Measurements from ENCODE around the gene SNCB. TPM values are rescaled to one million over a fixed set of nuclear protein-coding genes. Genes with fewer than 3 reads are reported as not detected.

Gene SNCB
- total and polyA plus RNA-seq, 2 of the 13 experiments (the other 11 are each of a cell fraction or from before 2014, with no cell fraction given): not detected

- H3K79me2 ChIP-seq (ENCODE audit: insufficient read depth, low read length): no peaks in the 10 kb centered on the region
- H3K4me1 ChIP-seq (ENCODE audit: insufficient read depth, low read length): no peaks in the 10 kb centered on the region
- peaks cover 3 to 32% of the 10 kb centered on the region in 2 experiments; a peak in 4 of 5 replicates for H3K36me3 ChIP-seq (replicated peaks in 1 of 2; ENCODE audit: control insufficient read depth in 1 of 2, insufficient read depth in 2 of 2, low read length in 2 of 2)
- no peak overlapping the region for H2AFZ ChIP-seq (ENCODE audit: low read length)
- H3K4me2 ChIP-seq (ENCODE audit: low read depth, low read length): no peak overlapping the region
- in situ Hi-C loops (cut with HindIII; ENCODE audit: extremely low pct_ligation_motif_present, low pct_unique_long_range_greater_than_20kb): loop anchor here (25.0 kb wide), 1 partner anchor 846 kb away; no protein-coding TSS in a partner anchor
- ChIA-PET POLR2A (interaction anchor here (0.9 kb wide), 1 partner anchor 49 kb away, joined by 3 read pairs; no protein-coding TSS in a partner anchor), CTCF (ENCODE audit: low intra/inter-chr PET ratio, low total read pairs) (no interaction called here)
- no peaks in the 10 kb centered on the region for H4K20me1 ChIP-seq (ENCODE audit: insufficient read depth, low read length)
- peaks cover 16% of the 10 kb centered on the region for H3K9me3 ChIP-seq (ENCODE audit: low read length)
- DNase-seq (ENCODE audit: low spot score) (no peak), ATAC-seq (no peak), FAIRE-seq (no peak)
- no peak overlapping the region for H3K9ac ChIP-seq (ENCODE audit: insufficient read depth, low read depth, low read length)
- 92% methylated on average over 4 of the region's 4 CpGs for WGBS (ENCODE audit: low lambda C conversion rate)
- H3K27ac ChIP-seq (ENCODE audit: extremely low read length, insufficient read depth, low read length): no peak overlapping the region
- TF ChIP-seq ATF7 (IDR thresholded peaks at IDR 0.05) (peak; percentile 85), ATF7 (CRISPR knock-in tag; IDR thresholded peaks at IDR 0.05) (no peak), ZNF451 (CRISPR knock-in tag; IDR thresholded peaks at IDR 0.05) (no peak), ISX (CRISPR knock-in tag; conservative IDR thresholded peaks at IDR 0.05) (no peak), NR2F6 (IDR thresholded peaks at IDR 0.05) (0 out of 2 replicates have a peak, but pooled peaks have one; percentile 20), NR2F6 (CRISPR knock-in tag; IDR thresholded peaks at IDR 0.05) (no peak), ZNF552 (CRISPR knock-in tag; IDR thresholded peaks at IDR 0.05; ENCODE audit: borderline replicate concordance) (no peak), ZNF629 (CRISPR knock-in tag; conservative IDR thresholded peaks at IDR 0.05) (peak; percentile 88), NR2F1 (CRISPR knock-in tag; IDR thresholded peaks at IDR 0.05) (0 out of 4 replicates have a peak, but pooled peaks of 1 of the 2 experiments have one; percentile 37), ZMYM3 (CRISPR knock-in tag; IDR thresholded peaks at IDR 0.05) (0 out of 2 replicates have a peak, but pooled peaks have one; percentile 17), ZSCAN20 (CRISPR knock-in tag; IDR thresholded peaks at IDR 0.05; ENCODE audit: borderline replicate concordance) (no peak), KDM1A (CRISPR knock-in tag; IDR thresholded peaks at IDR 0.05) (no peak)
- intact Hi-C loops (cut with micrococcal nuclease; ENCODE audit: unreplicated experiment): no loop called here
- no TSS peak for BruUV-seq (replicated peaks)
- no peaks in the 10 kb centered on the region for H3K27me3 ChIP-seq (ENCODE audit: control insufficient read depth in 1 of 2, insufficient read depth in 2 of 2, low read length in 2 of 2)
- H3K4me3 ChIP-seq (replicated peaks in 1 of 3; ENCODE audit: insufficient read depth in 1 of 3, low read depth in 2 of 3, low read length in 3 of 3): no peak overlapping the region
Observed at GRCh38 chr5:176583076-176583475, 47.3 kb downstream of the SNCB start.
